Neural cell (in vitro differentiated cells): Measurements from ENCODE around the gene PRPF4. TPM values are rescaled to one million over a fixed set of nuclear protein-coding genes. Genes with fewer than 3 reads are reported as not detected.

ENCODE experiments used
- H2AFZ ChIP-seq: fragments of 200-600, 300-800 bp; sonication (generic), shearing (Covaris generic); 2 replicates; pipeline ENCODE4 v1.6.0; 2014; ENCODE audit warnings: low read depth, mild to moderate bottlenecking, antibody characterized with exemption, low read length, moderate library complexity
- H3F3A ChIP-seq: fragments of 200-600 bp; shearing (Covaris generic); 2 replicates; pipeline ENCODE4 v1.6.1; 2016; ENCODE audit warnings: mild to moderate bottlenecking, moderate library complexity, mixed read lengths, antibody characterized with exemption, low read length; ENCODE audit not compliant: insufficient read depth, poor library complexity, severe bottlenecking
- H3K27ac ChIP-seq: fragments of 200-600, 300-800 bp; sonication (generic), shearing (Covaris generic); 2 replicates; pipeline ENCODE4 v1.5.1; 2014; ENCODE audit warnings: mild to moderate bottlenecking, low read length, moderate library complexity
- H3K27me3 ChIP-seq: fragments of 300-800, 200-600 bp; sonication (generic), shearing (Covaris generic); 2 replicates; pipeline ENCODE4 v1.6.0; 2014; ENCODE audit warnings: mild to moderate bottlenecking, low read depth, low read length, moderate library complexity; ENCODE audit not compliant: insufficient read depth
- H3K36me3 ChIP-seq: fragments of 300-800, 200-600 bp; sonication (generic), shearing (Covaris generic); 2 replicates; pipeline ENCODE4 v1.5.1; 2014; ENCODE audit warnings: mild to moderate bottlenecking, antibody characterized with exemption, low read length, moderate library complexity; ENCODE audit not compliant: insufficient read depth
- H3K4me2 ChIP-seq: fragments of 300-800, 200-600 bp; sonication (generic), shearing (Covaris generic); 2 replicates; pipeline ENCODE4 v1.6.0; 2014; ENCODE audit warnings: mild to moderate bottlenecking, low read length
- H3K4me3 ChIP-seq: fragments of 300-800, 200-600 bp; sonication (generic), shearing (Covaris generic); 2 replicates; pipeline ENCODE4 v1.5.1; 2014; ENCODE audit warnings: mild to moderate bottlenecking, low read length, moderate library complexity
- H3K79me2 ChIP-seq: fragments of 200-600 bp; shearing (Covaris generic); replicated peaks from 2 replicates; pipeline ENCODE4 v1.6.0; 2014; ENCODE audit warnings: mild to moderate bottlenecking, low read length, moderate library complexity; ENCODE audit not compliant: insufficient read depth
- H3K9ac ChIP-seq: fragments of 300-800, 200-600 bp; sonication (generic), shearing (Covaris generic); 2 replicates; pipeline ENCODE4 v1.6.1; 2016; ENCODE audit warnings: mild to moderate bottlenecking, low read length, mixed read lengths
- H3K9me2 ChIP-seq: fragments of 200-600 bp; shearing (Covaris generic); 2 replicates; pipeline ENCODE4 v1.6.1; 2016; ENCODE audit warnings: mild to moderate bottlenecking, low read length, mixed read lengths; ENCODE audit not compliant: insufficient read depth
- H3K9me3 ChIP-seq: fragments of 200-600, 300-800 bp; sonication (generic), shearing (Covaris generic); 2 replicates; pipeline ENCODE4 v1.6.1; 2016; ENCODE audit warnings: mild to moderate bottlenecking, mixed run types, low read length, moderate library complexity, mixed read lengths
- H4K20me1 ChIP-seq: fragments of 200-600 bp; shearing (Covaris generic); 2 replicates; pipeline ENCODE4 v1.6.1; 2016; ENCODE audit warnings: mild to moderate bottlenecking, mixed run types; ENCODE audit not compliant: insufficient read depth
- EP300 ChIP-seq: fragments of 450-650 bp; conservative IDR thresholded peaks from 2 replicates; pipeline ENCODE4 v1.6.1; 2014; ENCODE audit warnings: antibody characterized with exemption, mild to moderate bottlenecking, moderate library complexity; ENCODE audit not compliant: poor library complexity, severe bottlenecking
- EZH2 ChIP-seq: fragments of 200-600, 300-800 bp; shearing (Covaris generic), sonication (generic); IDR thresholded peaks from 2 replicates; pipeline ENCODE4 v1.6.1; 2014; ENCODE audit warnings: antibody characterized with exemption, low read length, borderline replicate concordance, mild to moderate bottlenecking; ENCODE audit not compliant: insufficient read depth, poor library complexity, severe bottlenecking
- MXI1 ChIP-seq: fragments of 450-650 bp; conservative IDR thresholded peaks from 2 replicates; pipeline ENCODE4 v1.6.1; 2014; ENCODE audit warnings: antibody characterized with exemption, mild to moderate bottlenecking; ENCODE audit not compliant: poor library complexity, severe bottlenecking
- POLR2AphosphoS5 ChIP-seq: IDR thresholded peaks from 2 replicates; pipeline ENCODE4 v1.6.1; 2012
- RAD21 ChIP-seq: fragments of 450-650 bp; conservative IDR thresholded peaks from 2 replicates; pipeline ENCODE4 v1.6.1; 2014; ENCODE audit warnings: antibody characterized with exemption, mild to moderate bottlenecking, moderate library complexity
- SMC3 ChIP-seq: fragments of 450-650 bp; conservative IDR thresholded peaks from 2 replicates; pipeline ENCODE4 v1.6.1; 2014; ENCODE audit warnings: antibody characterized with exemption, mild to moderate bottlenecking, moderate library complexity; ENCODE audit not compliant: poor library complexity
- TAF1 ChIP-seq: IDR thresholded peaks from 2 replicates; pipeline ENCODE4 v1.6.1; 2012; ENCODE audit warnings: low read depth
- polyA minus RNA-seq: library from RNA; depleted of rRNA, polyadenylated mRNA; stranded (reverse); fragments of >200 nt; gene quantifications from 2 replicates; pipeline ENCODE4 v1.2.3, GENCODE V29; 2014
- polyA plus RNA-seq: library from polyadenylated mRNA; depleted of rRNA; stranded (reverse); fragments of >200 nt; gene quantifications from 2 replicates; pipeline ENCODE4 v1.2.3, GENCODE V29; 2014
- TF ChIP-seq, protein P1 (sequence below): IDR thresholded peaks from 2 replicates; pipeline ENCODE4 v1.6.1; 2012; ENCODE audit warnings: borderline replicate concordance
- TF ChIP-seq, protein P2 (sequence below): fragments of 450-650 bp; IDR thresholded peaks from 2 replicates; pipeline ENCODE4 v1.5.1; 2014; ENCODE audit warnings: antibody characterized with exemption, mild to moderate bottlenecking, moderate library complexity; ENCODE audit not compliant: poor library complexity, severe bottlenecking

Gene PRPF4
- polyA plus RNA-seq (24.3 and 27.4 TPM in 2 replicates), polyA minus RNA-seq (22.9 and 28.9 TPM in 2 replicates)

DNA sequence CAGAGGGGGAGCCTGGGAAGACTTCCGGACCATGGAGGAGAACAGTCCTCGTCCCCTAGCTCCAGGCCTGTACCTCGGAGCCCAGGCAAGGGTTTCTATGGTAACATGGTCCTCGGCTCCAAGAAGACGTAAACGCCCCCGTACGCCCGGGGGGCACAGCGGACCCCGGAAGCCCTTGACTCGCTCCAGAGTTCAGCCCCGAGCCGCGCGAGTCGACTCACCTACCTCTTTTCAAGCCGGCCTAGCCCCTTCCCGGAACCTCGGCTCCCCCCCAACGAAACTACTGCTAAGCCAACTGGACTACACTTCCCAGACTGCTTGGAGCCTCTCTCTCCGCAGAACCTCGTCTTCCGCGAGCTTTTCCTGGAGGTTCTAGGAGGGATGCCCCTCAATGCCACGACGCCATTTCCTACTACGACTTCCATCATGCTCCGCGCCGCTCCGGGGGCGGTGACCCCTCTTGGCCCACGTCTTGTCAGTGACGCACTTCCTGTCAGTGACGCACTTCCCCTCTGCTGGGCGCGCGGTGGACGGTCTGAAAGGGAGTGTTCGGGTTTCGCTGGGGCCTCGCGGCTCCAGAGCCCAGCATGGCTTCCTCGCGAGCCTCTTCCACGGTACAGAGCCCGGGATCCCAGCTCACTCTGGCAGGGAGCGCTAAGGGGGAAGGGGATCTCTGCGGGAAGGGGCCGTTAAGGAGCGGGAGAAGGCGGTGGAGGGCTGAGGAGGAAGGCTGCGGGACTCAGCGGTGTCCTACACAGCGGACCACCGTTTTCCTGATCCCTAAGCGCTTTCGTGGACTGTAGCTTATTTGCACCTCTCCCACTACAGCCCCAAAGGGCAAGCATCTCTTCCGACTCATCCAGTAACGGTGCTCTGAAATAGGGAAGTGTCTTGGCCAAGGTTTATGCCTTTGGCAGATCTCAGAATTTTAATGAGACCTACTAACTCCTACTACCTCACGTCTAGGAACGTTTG is at the start of gene PRPF4, which contains the start of gene CDC26:
Gene PRPF4, plus strand, starts transcription at position 502 of the 975 bp plus-strand sequence. Its CDS starts 86 bp downstream, at position 588.
Gene CDC26, minus strand, starts transcription at position 416 of the 975 bp plus-strand sequence. CDS start 3,065 bp downstream, outside the sequence.
- peak within 1 kb of the TSS; percentile 93 for H2AFZ ChIP-seq
- H3K79me2 ChIP-seq, result peaks cover 22% of the 10 kb centered on the region
- H3K9me2 ChIP-seq, result no peaks in the 10 kb centered on the region
- H3K27ac ChIP-seq, result peak within 1 kb of the TSS; percentile 96
- peaks cover 3% of the 10 kb centered on the region for H3K36me3 ChIP-seq
- H4K20me1 ChIP-seq, result no peaks in the 10 kb centered on the region
- no peak for TF ChIP-seq RAD21
- TF ChIP-seq, protein P1, sequence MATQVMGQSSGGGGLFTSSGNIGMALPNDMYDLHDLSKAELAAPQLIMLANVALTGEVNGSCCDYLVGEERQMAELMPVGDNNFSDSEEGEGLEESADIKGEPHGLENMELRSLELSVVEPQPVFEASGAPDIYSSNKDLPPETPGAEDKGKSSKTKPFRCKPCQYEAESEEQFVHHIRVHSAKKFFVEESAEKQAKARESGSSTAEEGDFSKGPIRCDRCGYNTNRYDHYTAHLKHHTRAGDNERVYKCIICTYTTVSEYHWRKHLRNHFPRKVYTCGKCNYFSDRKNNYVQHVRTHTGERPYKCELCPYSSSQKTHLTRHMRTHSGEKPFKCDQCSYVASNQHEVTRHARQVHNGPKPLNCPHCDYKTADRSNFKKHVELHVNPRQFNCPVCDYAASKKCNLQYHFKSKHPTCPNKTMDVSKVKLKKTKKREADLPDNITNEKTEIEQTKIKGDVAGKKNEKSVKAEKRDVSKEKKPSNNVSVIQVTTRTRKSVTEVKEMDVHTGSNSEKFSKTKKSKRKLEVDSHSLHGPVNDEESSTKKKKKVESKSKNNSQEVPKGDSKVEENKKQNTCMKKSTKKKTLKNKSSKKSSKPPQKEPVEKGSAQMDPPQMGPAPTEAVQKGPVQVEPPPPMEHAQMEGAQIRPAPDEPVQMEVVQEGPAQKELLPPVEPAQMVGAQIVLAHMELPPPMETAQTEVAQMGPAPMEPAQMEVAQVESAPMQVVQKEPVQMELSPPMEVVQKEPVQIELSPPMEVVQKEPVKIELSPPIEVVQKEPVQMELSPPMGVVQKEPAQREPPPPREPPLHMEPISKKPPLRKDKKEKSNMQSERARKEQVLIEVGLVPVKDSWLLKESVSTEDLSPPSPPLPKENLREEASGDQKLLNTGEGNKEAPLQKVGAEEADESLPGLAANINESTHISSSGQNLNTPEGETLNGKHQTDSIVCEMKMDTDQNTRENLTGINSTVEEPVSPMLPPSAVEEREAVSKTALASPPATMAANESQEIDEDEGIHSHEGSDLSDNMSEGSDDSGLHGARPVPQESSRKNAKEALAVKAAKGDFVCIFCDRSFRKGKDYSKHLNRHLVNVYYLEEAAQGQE, result peak; percentile 80
- TF ChIP-seq POLR2AphosphoS5, result peak; percentile 99
- TF ChIP-seq TAF1, result peak; percentile 73
- TF ChIP-seq EZH2, result no peak
- TF ChIP-seq EP300, result peak; percentile 63
- TF ChIP-seq, protein P2, sequence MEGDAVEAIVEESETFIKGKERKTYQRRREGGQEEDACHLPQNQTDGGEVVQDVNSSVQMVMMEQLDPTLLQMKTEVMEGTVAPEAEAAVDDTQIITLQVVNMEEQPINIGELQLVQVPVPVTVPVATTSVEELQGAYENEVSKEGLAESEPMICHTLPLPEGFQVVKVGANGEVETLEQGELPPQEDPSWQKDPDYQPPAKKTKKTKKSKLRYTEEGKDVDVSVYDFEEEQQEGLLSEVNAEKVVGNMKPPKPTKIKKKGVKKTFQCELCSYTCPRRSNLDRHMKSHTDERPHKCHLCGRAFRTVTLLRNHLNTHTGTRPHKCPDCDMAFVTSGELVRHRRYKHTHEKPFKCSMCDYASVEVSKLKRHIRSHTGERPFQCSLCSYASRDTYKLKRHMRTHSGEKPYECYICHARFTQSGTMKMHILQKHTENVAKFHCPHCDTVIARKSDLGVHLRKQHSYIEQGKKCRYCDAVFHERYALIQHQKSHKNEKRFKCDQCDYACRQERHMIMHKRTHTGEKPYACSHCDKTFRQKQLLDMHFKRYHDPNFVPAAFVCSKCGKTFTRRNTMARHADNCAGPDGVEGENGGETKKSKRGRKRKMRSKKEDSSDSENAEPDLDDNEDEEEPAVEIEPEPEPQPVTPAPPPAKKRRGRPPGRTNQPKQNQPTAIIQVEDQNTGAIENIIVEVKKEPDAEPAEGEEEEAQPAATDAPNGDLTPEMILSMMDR, result no peak
- no peak for TF ChIP-seq SMC3
- TF ChIP-seq MXI1, result peak; percentile 97
- H3K27me3 ChIP-seq, result no peaks in the 10 kb centered on the region
- peak within 1 kb of the TSS; percentile 87 for H3K9ac ChIP-seq
- peak within 1 kb of the TSS; percentile 85 for H3K4me3 ChIP-seq
- H3K4me2 ChIP-seq, result peak within 1 kb of the TSS; percentile 81
- no peaks in the 10 kb centered on the region for H3F3A ChIP-seq
- no peaks in the 10 kb centered on the region for H3K9me3 ChIP-seq

DNA sequence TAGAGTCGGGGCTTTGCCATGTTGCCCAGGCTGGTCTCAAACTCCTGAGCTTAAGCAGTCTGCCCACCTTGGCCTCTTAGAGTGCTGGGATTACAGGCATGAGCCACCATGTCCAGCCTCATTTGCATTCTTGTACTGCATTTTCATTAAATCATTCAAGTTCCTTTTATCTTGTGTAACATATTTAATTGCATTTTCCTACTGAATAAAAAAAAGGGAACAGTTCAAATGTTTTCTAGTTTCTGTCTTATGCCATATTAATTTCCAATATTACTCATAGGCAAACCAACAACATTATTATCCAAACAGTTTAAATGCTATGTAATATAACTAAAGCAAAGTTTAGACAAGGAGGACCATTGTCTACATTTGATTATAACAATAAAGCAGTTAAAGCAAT is 48.0 kb upstream of the PRPF4 start:
- H3K4me3 ChIP-seq, result no peak overlapping the region
- no peaks in the 10 kb centered on the region for H3K9me2 ChIP-seq
- TF ChIP-seq EP300 (no peak), POLR2AphosphoS5 (no peak), SMC3 (no peak), EZH2 (no peak)
- TF ChIP-seq, protein P1, result no peak
- no peaks in the 10 kb centered on the region for H3K27me3 ChIP-seq
- no peak overlapping the region for H3K27ac ChIP-seq
- no peak overlapping the region for H2AFZ ChIP-seq
- H3K36me3 ChIP-seq, result no peaks in the 10 kb centered on the region
- no peaks in the 10 kb centered on the region for H3K9me3 ChIP-seq
- no peaks in the 10 kb centered on the region for H3F3A ChIP-seq
- H3K9ac ChIP-seq, result no peak overlapping the region
- no peaks in the 10 kb centered on the region for H4K20me1 ChIP-seq
- H3K4me2 ChIP-seq, result no peak overlapping the region
- peaks cover 4% of the 10 kb centered on the region for H3K79me2 ChIP-seq
